ENCODE measurements around the gene MIGA1.

Gene MIGA1

GRCh38 chr1:77925518-77925917, 146.1 kb downstream of the MIGA1 start:
- DNase-seq: no peak

- no peak for DNase-seq
Measured at GRCh38 chr1:77925956-77926355, 146.5 kb downstream of the MIGA1 start.

DNA sequence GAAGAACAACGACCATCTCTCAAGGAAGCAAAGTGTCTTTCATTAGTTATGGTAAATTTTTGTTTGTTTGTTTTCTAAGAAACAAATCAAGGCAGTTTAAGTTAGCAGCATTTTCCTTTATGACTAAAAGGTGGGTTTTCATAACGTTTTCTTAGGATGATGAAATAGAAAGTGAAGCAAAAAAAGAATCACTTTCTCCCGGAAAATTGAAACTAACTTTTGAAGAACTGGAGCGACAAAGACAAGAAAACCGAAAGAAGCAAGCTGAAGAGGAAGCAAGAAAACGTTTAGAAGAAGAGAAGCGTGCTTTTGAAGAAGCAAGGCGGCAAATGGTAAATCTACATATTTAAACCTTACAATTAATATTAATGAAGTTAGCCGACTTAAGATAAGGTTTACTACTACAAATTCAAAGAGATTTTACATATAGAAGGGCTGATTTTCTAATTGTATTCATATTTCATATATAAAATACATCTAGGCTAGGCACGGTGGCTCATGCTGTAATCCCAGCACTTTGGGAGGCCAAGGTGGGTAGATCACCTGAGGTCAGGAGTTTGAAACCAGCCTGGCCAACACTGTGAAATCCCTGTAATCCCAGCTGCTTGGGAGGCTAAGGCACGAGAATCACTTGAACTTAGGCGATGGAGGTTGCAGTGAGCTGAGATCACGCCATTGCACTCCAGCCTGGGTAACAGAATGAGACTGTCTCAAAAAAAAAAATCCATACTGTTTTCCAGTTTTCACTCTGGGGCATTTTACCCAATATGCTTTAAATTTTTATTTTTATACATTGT, 147.3 kb downstream of the MIGA1 start:
- DNase-seq: no peak

GRCh38 chr1:77927414-77927813, 148.0 kb downstream of the MIGA1 start:
- no peak for DNase-seq

Data from AML-193 (cell line).